A549 treated with AZD9567 at 1 μM for 4 hours (cell line): Measurements from ENCODE around the gene TFR2. TPM values are rescaled to one million over a fixed set of nuclear protein-coding genes. Genes with fewer than 3 reads are reported as not detected.

Experiments used
- total RNA-seq: library from RNA; stranded (reverse); fragments of 200-300 nt; extraction: Qiagen RNA extraction; gene quantifications from 5 replicates; pipeline ENCODE4 v1.2.3, GENCODE V29; 2022; ENCODE audit not compliant: insufficient read depth

TFR2 gene
- 1.7 to 2.5 TPM (median 2.4 TPM) in 5 replicates for total RNA-seq

GRCh38 chr7:100641463-100641859 lies at the start of gene TFR2:
Gene TFR2, minus strand, starts transcription at chr7:100641552. Its CDS starts 43 bp downstream, at chr7:100641509.

GRCh38 chr7:100673302-100673941 lies 32.1 kb upstream of the TFR2 start, which contains the start of gene GNB2:
Gene GNB2, plus strand, starts transcription at chr7:100673740. Its CDS starts 2,526 bp downstream, at chr7:100676266.

GRCh38 chr7:100655908-100656674 lies 14.7 kb upstream of the TFR2 start, which contains the start of gene ACTL6B:
Gene ACTL6B, minus strand, starts transcription at chr7:100656448. Its CDS starts 94 bp downstream, at chr7:100656354.

GRCh38 chr7:100611983-100612729 lies 29.2 kb downstream of the TFR2 start, which contains the start of gene MOSPD3:
Gene MOSPD3, plus strand, starts transcription at chr7:100612540. Its CDS starts 252 bp downstream, at chr7:100612792.

GRCh38 chr7:100586266-100587025 lies 54.9 kb downstream of the TFR2 start, which contains the start of gene FBXO24:
Gene FBXO24, plus strand, starts transcription at chr7:100586328. Its CDS starts 298 bp downstream, at chr7:100586626.

GRCh38 chr7:100585511-100586265 lies 55.7 kb downstream of the TFR2 start, which contains the start of gene LRCH4:
Gene LRCH4, minus strand, starts transcription at chr7:100586129. Its CDS starts 29 bp downstream, at chr7:100586100.

GRCh38 chr7:100573691-100574361 lies 67.5 kb downstream of the TFR2 start, which contains the start of gene SAP25:
Gene SAP25, minus strand, starts transcription at chr7:100573900. Its CDS starts 158 bp downstream, at chr7:100573742.

Other genes with a start within 250 kb of the TFR2 start
- 1.4 to 1.7 TPM (median 1.6 TPM) in 5 replicates for gene ZCWPW1, start 212.8 kb downstream of the TFR2 start, total RNA-seq
- 39.0 to 53.8 TPM (median 48.9 TPM) in 5 replicates for gene MEPCE, start 211.7 kb downstream of the TFR2 start, total RNA-seq
- 31.2 to 50.6 TPM (median 47.8 TPM) in 5 replicates for gene PPP1R35, start 205.1 kb downstream of the TFR2 start, total RNA-seq
- gene SPACDR, start 177.3 kb downstream of the TFR2 start, total RNA-seq: 0.71 to 1.2 TPM (median 0.93 TPM) in 4 of 5 replicates, not detected in the other
- gene TSC22D4, start 162.3 kb downstream of the TFR2 start, total RNA-seq: 42.3 to 56.2 TPM (median 51.1 TPM) in 5 replicates
- 2.1 to 5.0 TPM (median 4.3 TPM) in 5 replicates for gene NYAP1, start 157.6 kb downstream of the TFR2 start, total RNA-seq
- 25.0 to 40.8 TPM (median 33.2 TPM) in 5 replicates for gene AGFG2, start 102.3 kb downstream of the TFR2 start, total RNA-seq
- gene SAP25, start 67.7 kb downstream of the TFR2 start, total RNA-seq: 0.49 to 1.4 TPM (median 0.65 TPM) in 4 of 5 replicates, not detected in the other
- gene LRCH4, start 55.4 kb downstream of the TFR2 start, total RNA-seq: 17.9 to 21.8 TPM (median 21.5 TPM) in 5 replicates
- gene FBXO24, start 55.2 kb downstream of the TFR2 start, total RNA-seq: 0.07 to 0.31 TPM (median 0.19 TPM) in 4 of 5 replicates, not detected in the other
- gene PCOLCE, start 39.2 kb downstream of the TFR2 start, total RNA-seq: 4.6 to 9.7 TPM (median 8.6 TPM) in 5 replicates
- gene MOSPD3, start 29.0 kb downstream of the TFR2 start, total RNA-seq: 14.6 to 21.1 TPM (median 20.3 TPM) in 5 replicates
- not detected in 5 replicates for gene ACTL6B, start 14.9 kb upstream of the TFR2 start, total RNA-seq
- 187 to 267 TPM (median 253 TPM) in 5 replicates for gene GNB2, start 32.2 kb upstream of the TFR2 start, total RNA-seq
- gene GIGYF1, start 52.7 kb upstream of the TFR2 start, total RNA-seq: 12.9 to 23.2 TPM (median 21.9 TPM) in 5 replicates
- gene POP7, start 64.6 kb upstream of the TFR2 start, total RNA-seq: 73.7 to 97.1 TPM (median 93.6 TPM) in 5 replicates
- 0.08 TPM in 1 of 5 replicates, not detected in the others for gene EPO, start 78.9 kb upstream of the TFR2 start, total RNA-seq
- not detected in 5 replicates for gene ZAN, start 92.0 kb upstream of the TFR2 start, total RNA-seq
- gene EPHB4, start 186.0 kb upstream of the TFR2 start, total RNA-seq: 32.6 to 42.7 TPM (median 40.1 TPM) in 5 replicates
- 16.4 to 21.0 TPM (median 17.5 TPM) in 5 replicates for gene SLC12A9, start 211.2 kb upstream of the TFR2 start, total RNA-seq
- 28.4 to 52.3 TPM (median 45.8 TPM) in 5 replicates for gene TRIP6, start 225.8 kb upstream of the TFR2 start, total RNA-seq
- 104 to 140 TPM (median 138 TPM) in 5 replicates for gene SRRT, start 233.6 kb upstream of the TFR2 start, total RNA-seq
- gene UFSP1, start 248.2 kb upstream of the TFR2 start, total RNA-seq: 2.3 to 7.7 TPM (median 6.0 TPM) in 5 replicates